Parathyroid adenoma (tissue), 2 donors: Measurements from ENCODE around the gene TMEM132E.

Source experiments
- H2AFZ ChIP-seq: fragments of 300-600 bp; sonication (generic); one replicate; pipeline ENCODE4 v1.7.0; 2017; ENCODE audit warnings: antibody characterized with exemption, mild to moderate bottlenecking
- H3K27ac ChIP-seq: fragments of 300-600 bp; sonication (generic); one replicate; pipeline ENCODE4 v1.7.0; 2017
- H3K27me3 ChIP-seq: fragments of 300-600 bp; sonication (generic); one replicate; pipeline ENCODE4 v1.7.0; 2017; ENCODE audit warnings: low read length; ENCODE audit not compliant: control insufficient read depth, insufficient read depth
- H3K36me3 ChIP-seq: fragments of 300-600 bp; sonication (generic); one replicate; pipeline ENCODE4 v1.7.0; 2017; ENCODE audit warnings: low read length; ENCODE audit not compliant: control insufficient read depth, insufficient read depth
- H3K4me1 ChIP-seq: fragments of 300-600 bp; sonication (generic); one replicate; pipeline ENCODE4 v1.7.0; 2017; ENCODE audit warnings: control low read depth
- H3K4me2 ChIP-seq: fragments of 300-600 bp; sonication (generic); one replicate; pipeline ENCODE4 v1.7.0; 2017; ENCODE audit warnings: low read length
- H3K4me3 ChIP-seq: fragments of 300-600 bp; sonication (generic); one replicate; pipeline ENCODE4 v1.7.0; 2017; ENCODE audit warnings: low read depth, low read length
- H3K79me2 ChIP-seq: fragments of 300-600 bp; sonication (generic); one replicate; pipeline ENCODE4 v1.7.0; 2017; ENCODE audit warnings: control low read depth
- H3K9ac ChIP-seq: fragments of 300-600 bp; sonication (generic); one replicate; pipeline ENCODE4 v1.7.0; 2017; ENCODE audit warnings: mild to moderate bottlenecking
- H3K9me3 ChIP-seq: fragments of 300-600 bp; sonication (generic); one replicate; pipeline ENCODE4 v1.7.0; 2017; ENCODE audit warnings: low read length; ENCODE audit not compliant: control insufficient read depth
- TF ChIP-seq, protein P1 (sequence below): fragments of 300-600 bp; sonication (generic); IDR thresholded peaks from one replicate; pipeline ENCODE4 v1.7.0; 2017; ENCODE audit warnings: antibody characterized with exemption, mild to moderate bottlenecking
- donor health status: primary hyperparathyroidism.

TMEM132E gene

DNA sequence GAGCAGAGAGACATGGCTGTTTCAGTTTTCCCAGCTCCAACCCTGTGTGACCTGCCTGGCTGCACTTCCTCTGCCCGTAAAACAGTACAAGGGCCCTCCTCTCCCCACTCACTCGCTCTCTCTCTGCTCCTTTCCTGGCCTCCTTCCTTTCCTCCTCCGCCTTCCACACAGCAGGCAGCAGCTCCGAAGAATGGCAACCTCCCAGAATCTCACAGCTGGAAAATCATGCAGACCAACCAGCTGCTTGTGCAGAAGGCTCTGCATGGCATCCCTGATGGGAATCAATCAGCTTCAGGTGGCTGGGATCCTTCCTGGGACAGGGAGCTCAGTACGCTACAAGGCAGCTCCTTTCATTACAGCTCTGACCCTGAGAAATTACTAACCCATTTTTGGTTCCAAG is 27.4 kb downstream of the TMEM132E start:
- no peak overlapping the region for H3K4me2 ChIP-seq
- no peak overlapping the region for H3K4me3 ChIP-seq
- no peaks in the 10 kb centered on the region for H3K36me3 ChIP-seq
- TF ChIP-seq, protein P1, sequence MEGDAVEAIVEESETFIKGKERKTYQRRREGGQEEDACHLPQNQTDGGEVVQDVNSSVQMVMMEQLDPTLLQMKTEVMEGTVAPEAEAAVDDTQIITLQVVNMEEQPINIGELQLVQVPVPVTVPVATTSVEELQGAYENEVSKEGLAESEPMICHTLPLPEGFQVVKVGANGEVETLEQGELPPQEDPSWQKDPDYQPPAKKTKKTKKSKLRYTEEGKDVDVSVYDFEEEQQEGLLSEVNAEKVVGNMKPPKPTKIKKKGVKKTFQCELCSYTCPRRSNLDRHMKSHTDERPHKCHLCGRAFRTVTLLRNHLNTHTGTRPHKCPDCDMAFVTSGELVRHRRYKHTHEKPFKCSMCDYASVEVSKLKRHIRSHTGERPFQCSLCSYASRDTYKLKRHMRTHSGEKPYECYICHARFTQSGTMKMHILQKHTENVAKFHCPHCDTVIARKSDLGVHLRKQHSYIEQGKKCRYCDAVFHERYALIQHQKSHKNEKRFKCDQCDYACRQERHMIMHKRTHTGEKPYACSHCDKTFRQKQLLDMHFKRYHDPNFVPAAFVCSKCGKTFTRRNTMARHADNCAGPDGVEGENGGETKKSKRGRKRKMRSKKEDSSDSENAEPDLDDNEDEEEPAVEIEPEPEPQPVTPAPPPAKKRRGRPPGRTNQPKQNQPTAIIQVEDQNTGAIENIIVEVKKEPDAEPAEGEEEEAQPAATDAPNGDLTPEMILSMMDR = no peak
- H2AFZ ChIP-seq = no peak overlapping the region
- no peaks in the 10 kb centered on the region for H3K4me1 ChIP-seq
- H3K27me3 ChIP-seq = no peaks in the 10 kb centered on the region
- H3K9me3 ChIP-seq = no peaks in the 10 kb centered on the region
- no peak overlapping the region for H3K9ac ChIP-seq
- no peak overlapping the region for H3K27ac ChIP-seq
- H3K79me2 ChIP-seq = no peaks in the 10 kb centered on the region

DNA sequence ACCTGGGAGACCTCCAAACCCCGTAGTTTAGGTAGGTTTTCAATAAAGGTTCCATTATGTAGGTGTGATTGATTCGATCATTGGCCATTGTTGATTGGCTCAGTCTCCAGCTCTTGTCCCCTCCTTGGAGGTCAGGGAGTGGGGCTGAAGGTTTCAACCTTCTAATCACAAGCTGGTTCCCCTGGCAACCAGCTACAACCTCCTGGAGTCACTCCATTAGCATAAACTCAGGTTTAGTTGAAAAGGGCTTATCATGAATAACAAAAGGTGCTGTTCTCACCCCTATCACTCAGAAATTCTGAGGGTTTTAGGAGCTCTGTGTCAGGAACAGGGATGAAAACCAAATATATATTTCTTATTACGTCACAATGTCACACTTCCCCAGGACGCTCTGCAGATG is 28.5 kb downstream of the TMEM132E start:
- H3K4me1 ChIP-seq = no peaks in the 10 kb centered on the region
- TF ChIP-seq, protein P1 = no peak
- H3K9me3 ChIP-seq = no peaks in the 10 kb centered on the region
- H3K79me2 ChIP-seq = no peaks in the 10 kb centered on the region
- no peaks in the 10 kb centered on the region for H3K36me3 ChIP-seq
- H3K4me2 ChIP-seq = no peak overlapping the region
- H3K27me3 ChIP-seq = no peaks in the 10 kb centered on the region
- H3K27ac ChIP-seq = no peak overlapping the region
- H2AFZ ChIP-seq = no peak overlapping the region
- no peak overlapping the region for H3K9ac ChIP-seq
- no peak overlapping the region for H3K4me3 ChIP-seq

DNA sequence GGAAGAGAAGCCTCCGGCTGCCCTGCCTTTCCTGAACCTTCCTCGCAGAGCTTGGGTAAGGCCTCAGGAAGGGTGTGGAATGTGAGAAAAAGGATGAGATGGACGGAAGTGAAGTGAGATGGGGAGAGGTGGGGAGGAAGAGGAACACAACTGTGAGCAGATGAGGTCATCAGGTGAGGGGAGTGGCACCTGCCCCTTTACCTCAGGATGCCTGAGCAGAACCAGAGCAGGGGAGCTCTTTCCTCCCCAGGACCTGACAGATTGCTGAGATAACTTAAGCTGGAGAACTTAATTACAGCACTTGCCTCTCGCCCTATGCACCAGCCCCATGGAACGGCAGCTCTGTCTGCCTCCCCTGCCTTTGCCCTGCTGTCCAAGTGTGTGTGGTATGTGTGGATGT is 29.8 kb downstream of the TMEM132E start:
- Histone ChIP-seq H3K79me2 (no peaks in the 10 kb centered on the region), H3K9ac (no peak overlapping the region), H3K4me3 (no peak overlapping the region), H3K36me3 (no peaks in the 10 kb centered on the region), H2AFZ (no peak overlapping the region), H3K27me3 (no peaks in the 10 kb centered on the region), H3K4me1 (no peaks in the 10 kb centered on the region), H3K4me2 (no peak overlapping the region), H3K27ac (no peak overlapping the region), H3K9me3 (no peaks in the 10 kb centered on the region)
- TF ChIP-seq, protein P1 = no peak

DNA sequence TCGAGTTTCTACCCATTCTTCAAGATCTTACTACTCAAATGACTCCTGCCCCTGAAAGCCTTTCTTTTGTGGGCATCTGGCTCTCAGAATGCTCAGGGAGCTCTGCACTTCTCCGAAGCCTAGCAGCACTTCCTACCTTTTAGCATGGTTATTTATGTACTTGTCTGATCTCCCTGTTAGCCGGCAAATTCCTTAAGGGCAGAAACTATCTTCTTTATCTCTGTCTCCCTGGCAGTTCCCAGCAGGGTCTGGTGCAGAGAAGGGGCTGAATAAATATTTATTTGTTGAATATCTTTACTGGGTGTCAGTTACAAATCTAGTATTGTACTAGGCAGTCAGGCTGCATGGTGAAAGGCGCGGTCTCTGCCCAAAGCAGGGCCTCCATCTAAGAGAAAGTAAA is 30.7 kb downstream of the TMEM132E start:
- TF ChIP-seq, protein P1 = no peak
- H3K27me3 ChIP-seq = no peaks in the 10 kb centered on the region

DNA sequence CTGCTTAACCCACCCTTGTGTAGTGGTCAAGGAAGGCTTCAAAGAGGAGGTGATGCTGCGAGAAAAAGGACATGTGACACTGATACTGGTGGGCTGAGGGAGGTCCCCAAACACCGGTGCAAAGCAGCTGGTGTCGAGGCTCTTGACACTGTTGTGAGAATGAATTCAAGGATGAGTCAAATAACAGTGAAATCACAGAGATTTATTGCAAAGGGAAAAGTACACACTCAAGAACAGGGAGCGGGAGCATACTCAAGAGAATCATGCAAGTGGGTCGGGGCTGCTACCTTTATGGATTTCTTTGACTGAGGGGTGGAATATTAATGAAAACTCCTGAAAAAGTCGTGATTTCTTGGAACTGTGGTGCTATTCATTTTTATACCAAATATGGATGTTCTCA is 31.1 kb downstream of the TMEM132E start:
- Histone ChIP-seq H3K4me3 (no peak overlapping the region), H3K4me2 (no peak overlapping the region), H3K27me3 (no peaks in the 10 kb centered on the region), H3K27ac (no peak overlapping the region), H3K9me3 (no peaks in the 10 kb centered on the region), H3K79me2 (no peaks in the 10 kb centered on the region), H2AFZ (no peak overlapping the region), H3K9ac (no peak overlapping the region), H3K4me1 (no peaks in the 10 kb centered on the region), H3K36me3 (no peaks in the 10 kb centered on the region)
- TF ChIP-seq, protein P1 = no peak

More for the DNA sequence above, 30.7 kb downstream of the TMEM132E start:
- Histone ChIP-seq H3K9me3 (no peaks in the 10 kb centered on the region), H3K36me3 (no peaks in the 10 kb centered on the region), H3K9ac (no peak overlapping the region), H3K4me3 (no peak overlapping the region), H3K27ac (no peak overlapping the region), H3K4me2 (no peak overlapping the region), H3K4me1 (no peaks in the 10 kb centered on the region), H3K79me2 (no peaks in the 10 kb centered on the region), H2AFZ (no peak overlapping the region)
